Ovary (tissue), 3 donors: Measurements from ENCODE around the gene FFAR2.

Experiments used
- CTCF ChIP-seq, 3 donors: fragments of 450-650 bp in 2 of 3; fragments of 200-600 bp in 1 of 3; IDR thresholded peaks; one replicate each; pipeline versions ENCODE4 v1.5.1 to v1.8.0; 2016 to 2022; ENCODE audit warnings: antibody characterized with exemption in 3 of 3, mild to moderate bottlenecking in 1 of 3
- POLR2A ChIP-seq: fragments of 450-650 bp; IDR thresholded peaks from one replicate; pipeline ENCODE4 v1.6.1; 2017; ENCODE audit warnings: antibody characterized with exemption, mild to moderate bottlenecking, moderate library complexity
- donor health status: DM: no; HTN: no; CAD: no.

GRCh38 chr19:35461060-35461459, 13.0 kb downstream of the FFAR2 start:
- no peak for TF ChIP-seq POLR2A
- TF ChIP-seq CTCF (IDR thresholded peaks at IDR 0.05): no peak
